ENCODE data around the gene OSMR. TPM values are rescaled to one million over a fixed set of nuclear protein-coding genes. Genes with fewer than 3 reads are reported as not detected.

The OSMR gene
- total RNA-seq, 1 donor from 2014 or later, result 0.58 TPM

- no peak overlapping the region for H3K9ac ChIP-seq
- Mint-ChIP-seq H3K9me3 (no peaks in the 10 kb centered on the region), H3K27ac (no peak overlapping the region), H3K36me3 (peaks cover 9% of the 10 kb centered on the region), H3K4me3 (no peak overlapping the region), H3K4me1 (no peaks in the 10 kb centered on the region), H3K27me3 (ENCODE audit: insufficient read depth, low read depth) (peaks cover 7% of the 10 kb centered on the region)
- H3K27me3 ChIP-seq, result no peaks in the 10 kb centered on the region
- no peak for DNase-seq (ENCODE audit: low spot score)
- H3K27ac ChIP-seq, result no peak overlapping the region
- H3K4me1 ChIP-seq, result no peaks in the 10 kb centered on the region
- H3F3A ChIP-seq (ENCODE audit: low read depth), result no peaks in the 10 kb centered on the region
- peaks cover 6% of the 10 kb centered on the region for H3K36me3 ChIP-seq
- H4K20me1 ChIP-seq (ENCODE audit: low read depth), result no peaks in the 10 kb centered on the region
- no peak overlapping the region for H3K4me3 ChIP-seq
- TF ChIP-seq EZH2 (IDR thresholded peaks at IDR 0.05), result no peak
- TF ChIP-seq EZH2phosphoT487 (IDR thresholded peaks at IDR 0.05), result no peak
- no peak for TF ChIP-seq CTCF (IDR thresholded peaks at IDR 0.05)
- no peaks in the 10 kb centered on the region for H3K79me2 ChIP-seq (ENCODE audit: low read depth)
- H3K9me3 ChIP-seq (ENCODE audit: low read depth), result no peaks in the 10 kb centered on the region
- H3K4me2 ChIP-seq, result no peak overlapping the region
- no peak overlapping the region for H2AFZ ChIP-seq (replicated peaks)
These were observed 92.6 kb downstream of the OSMR start for GRCh38 chr5:38938424-38938823.

GRCh38 chr5:38938973-38939372, 93.2 kb downstream of the OSMR start:
- no peaks in the 10 kb centered on the region for H3K27me3 ChIP-seq
- Mint-ChIP-seq H3K4me3 (no peak overlapping the region), H3K27me3 (ENCODE audit: insufficient read depth, low read depth) (peaks cover 7% of the 10 kb centered on the region), H3K27ac (no peak overlapping the region), H3K9me3 (no peaks in the 10 kb centered on the region), H3K36me3 (peaks cover 9% of the 10 kb centered on the region), H3K4me1 (no peaks in the 10 kb centered on the region)
- TF ChIP-seq EZH2phosphoT487 (IDR thresholded peaks at IDR 0.05), result no peak
- no peak for TF ChIP-seq CTCF (IDR thresholded peaks at IDR 0.05)
- no peak for TF ChIP-seq EZH2 (IDR thresholded peaks at IDR 0.05)
- DNase-seq (ENCODE audit: low spot score), result no peak
- H3K4me3 ChIP-seq, result no peak overlapping the region
- H3K4me1 ChIP-seq, result no peaks in the 10 kb centered on the region
- H3K9ac ChIP-seq, result no peak overlapping the region
- no peaks in the 10 kb centered on the region for H3K79me2 ChIP-seq (ENCODE audit: low read depth)
- no peaks in the 10 kb centered on the region for H3F3A ChIP-seq (ENCODE audit: low read depth)
- no peak overlapping the region for H3K27ac ChIP-seq
- no peaks in the 10 kb centered on the region for H3K9me3 ChIP-seq (ENCODE audit: low read depth)
- H3K4me2 ChIP-seq, result no peak overlapping the region
- H4K20me1 ChIP-seq (ENCODE audit: low read depth), result no peaks in the 10 kb centered on the region
- peaks cover 6% of the 10 kb centered on the region for H3K36me3 ChIP-seq
- H2AFZ ChIP-seq (replicated peaks), result no peak overlapping the region

GRCh38 chr5:38940230-38940858, 94.5 kb downstream of the OSMR start:
- Mint-ChIP-seq H3K27ac (no peak overlapping the region), H3K9me3 (no peaks in the 10 kb centered on the region), H3K27me3 (ENCODE audit: insufficient read depth, low read depth) (peaks cover 5% of the 10 kb centered on the region), H3K4me3 (no peak overlapping the region), H3K36me3 (peaks cover 12% of the 10 kb centered on the region), H3K4me1 (no peaks in the 10 kb centered on the region)
- no peaks in the 10 kb centered on the region for H3K27me3 ChIP-seq
- H3K9me3 ChIP-seq (ENCODE audit: low read depth), result no peaks in the 10 kb centered on the region
- H2AFZ ChIP-seq (replicated peaks), result no peak overlapping the region
- H3K4me1 ChIP-seq, result no peaks in the 10 kb centered on the region
- no peak overlapping the region for H3K27ac ChIP-seq
- H3F3A ChIP-seq (ENCODE audit: low read depth), result no peaks in the 10 kb centered on the region
- H3K36me3 ChIP-seq, result peaks cover 10% of the 10 kb centered on the region
- H4K20me1 ChIP-seq (ENCODE audit: low read depth), result no peaks in the 10 kb centered on the region
- DNase-seq (ENCODE audit: low spot score), result no peak
- TF ChIP-seq EZH2phosphoT487 (IDR thresholded peaks at IDR 0.05) (no peak), EZH2 (IDR thresholded peaks at IDR 0.05) (no peak), CTCF (IDR thresholded peaks at IDR 0.05) (no peak)
- no peak overlapping the region for H3K4me2 ChIP-seq
- no peak overlapping the region for H3K4me3 ChIP-seq
- H3K79me2 ChIP-seq (ENCODE audit: low read depth), result no peaks in the 10 kb centered on the region
- no peak overlapping the region for H3K9ac ChIP-seq
